C4-2B (cell line): Measurements from ENCODE around the gene DSCAM.

ENCODE experiments used
- CTCF ChIP-seq: fragments of 450-650 bp; conservative IDR thresholded peaks from 2 replicates; pipeline ENCODE4 v1.5.1; 2017; ENCODE audit warnings: mild to moderate bottlenecking
- ZFX ChIP-seq: fragments of 450-650 bp; IDR thresholded peaks from 2 replicates; pipeline ENCODE4 v1.6.1; 2017

GRCh38 chr21:40115775-40116174, 731.2 kb downstream of the DSCAM start:
- TF ChIP-seq CTCF, result no peak
- no peak for TF ChIP-seq ZFX
